Erythroblast (primary cell): ENCODE results near the gene AFF3.

Source experiments
- GATA1 ChIP-seq: IDR thresholded peaks from 2 replicates; pipeline ENCODE4 v1.6.1; 2011; ENCODE audit warnings: low read depth, mild to moderate bottlenecking, control low read depth, low read length, moderate library complexity
- POLR2A ChIP-seq: IDR thresholded peaks from 2 replicates; pipeline ENCODE4 v1.6.1; 2011; ENCODE audit warnings: mild to moderate bottlenecking, low read length

- no peak for TF ChIP-seq POLR2A
- no peak for TF ChIP-seq GATA1
Measured at GRCh38 chr2:100052650-100053049, 89.7 kb downstream of the AFF3 start.
